ENCODE data around the gene LPP.
A peak's percentile ranks its signal among the peaks of the same experiment; 100 is the strongest.

Gene LPP

DNA sequence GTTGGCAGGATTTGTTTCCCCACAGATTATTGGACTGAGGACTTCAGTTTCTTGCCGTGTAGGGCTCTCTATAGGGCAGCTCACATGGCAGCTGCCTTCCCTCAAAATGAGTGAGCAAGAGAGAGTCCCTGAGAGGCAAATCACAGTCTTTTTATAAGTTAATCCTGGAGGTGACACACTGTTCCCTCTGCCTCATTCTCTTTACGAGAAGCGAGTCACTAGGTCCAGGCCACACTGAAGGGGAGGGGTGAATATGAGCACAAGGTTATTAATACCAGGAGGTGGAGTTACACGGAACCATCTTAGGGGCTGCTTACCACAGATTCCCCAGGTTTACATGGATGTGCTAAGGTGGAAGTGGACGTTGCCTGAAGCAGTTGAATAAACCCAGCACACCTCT lies 77.0 kb downstream of the LPP start:
- Mint-ChIP-seq H3K36me3 (ENCODE audit: insufficient read depth) (peaks cover 6% of the 10 kb centered on the region), H3K27me3 (no peaks in the 10 kb centered on the region), H3K27ac (no peak overlapping the region), H3K4me1 (ENCODE audit: low read depth in 2 of 2) (peaks cover 14 to 28% of the 10 kb centered on the region in 2 donors), H3K4me3 (no peak overlapping the region), H3K9me3 (no peaks in the 10 kb centered on the region)
- DNase-seq (no peak), ATAC-seq (replicated peaks) (no peak)

- no peak overlapping the region for H3K4me3 Mint-ChIP-seq
- no peak for ATAC-seq (replicated peaks)
- H3K36me3 Mint-ChIP-seq (ENCODE audit: insufficient read depth), result peaks cover 4% of the 10 kb centered on the region
- H3K27ac Mint-ChIP-seq, result no peak overlapping the region
- no peak for DNase-seq
- no peaks in the 10 kb centered on the region for H3K9me3 Mint-ChIP-seq
- H3K27me3 Mint-ChIP-seq, result no peaks in the 10 kb centered on the region
- H3K4me1 Mint-ChIP-seq (ENCODE audit: low read depth in 2 of 2), result peaks cover 14 to 31% of the 10 kb centered on the region in 2 donors
Observed at GRCh38 chr3:188231456-188231855, 77.5 kb downstream of the LPP start.

- ATAC-seq (replicated peaks) (no peak), DNase-seq (no peak)
- H3K27ac Mint-ChIP-seq, result no peak overlapping the region
- no peak overlapping the region for H3K4me3 Mint-ChIP-seq
- H3K27me3 Mint-ChIP-seq, result no peaks in the 10 kb centered on the region
- H3K9me3 Mint-ChIP-seq, result no peaks in the 10 kb centered on the region
- peaks cover 4% of the 10 kb centered on the region for H3K36me3 Mint-ChIP-seq (ENCODE audit: insufficient read depth)
- H3K4me1 Mint-ChIP-seq (ENCODE audit: low read depth in 2 of 2), result peaks cover 14 to 32% of the 10 kb centered on the region in 2 donors
Observed at GRCh38 chr3:188232656-188233055, 78.7 kb downstream of the LPP start.

- ATAC-seq (replicated peaks) (no peak), DNase-seq (no peak)
- Mint-ChIP-seq H3K4me1 (ENCODE audit: low read depth in 2 of 2) (peaks cover 16 to 34% of the 10 kb centered on the region in 2 donors), H3K9me3 (no peaks in the 10 kb centered on the region), H3K27me3 (no peaks in the 10 kb centered on the region), H3K4me3 (no peak overlapping the region), H3K36me3 (ENCODE audit: insufficient read depth) (peaks cover 4% of the 10 kb centered on the region), H3K27ac (no peak overlapping the region)
Observed at GRCh38 chr3:188233320-188233719, 79.4 kb downstream of the LPP start.

DNA sequence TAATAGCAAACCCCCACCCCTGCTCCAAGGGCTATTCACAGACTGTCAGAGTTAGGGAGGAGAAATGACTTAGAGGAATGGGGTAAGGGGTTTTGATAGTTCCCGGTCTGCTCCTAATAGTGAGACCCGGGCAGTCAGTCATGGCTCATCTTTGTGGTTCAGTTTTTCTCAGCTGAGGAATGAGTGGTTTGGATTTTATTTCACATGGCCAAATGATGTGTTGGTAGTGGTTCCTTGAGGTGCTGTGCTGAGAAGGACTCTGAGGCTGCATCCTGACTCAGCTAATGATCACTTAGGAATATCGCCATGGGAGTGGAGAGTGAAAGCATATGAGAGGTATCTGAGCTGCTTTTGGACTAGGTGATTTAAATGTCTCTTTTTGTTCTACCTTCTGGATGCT lies 80.2 kb downstream of the LPP start:
- no peaks in the 10 kb centered on the region for H3K27me3 Mint-ChIP-seq
- H3K4me1 Mint-ChIP-seq (ENCODE audit: low read depth in 2 of 2), result peaks cover 16 to 34% of the 10 kb centered on the region in 2 donors
- no peak for ATAC-seq (replicated peaks)
- DNase-seq, result no peak
- no peaks in the 10 kb centered on the region for H3K9me3 Mint-ChIP-seq
- H3K36me3 Mint-ChIP-seq (ENCODE audit: insufficient read depth), result peaks cover 4% of the 10 kb centered on the region
- H3K27ac Mint-ChIP-seq, result no peak overlapping the region
- H3K4me3 Mint-ChIP-seq, result no peak overlapping the region

GRCh38 chr3:188236271-188236670 lies 82.3 kb downstream of the LPP start:
- peaks cover 16 to 35% of the 10 kb centered on the region in 2 donors for H3K4me1 Mint-ChIP-seq (ENCODE audit: low read depth in 2 of 2)
- no peaks in the 10 kb centered on the region for H3K9me3 Mint-ChIP-seq
- no peaks in the 10 kb centered on the region for H3K27me3 Mint-ChIP-seq
- ATAC-seq (replicated peaks) (no peak), DNase-seq (no peak)
- no peaks in the 10 kb centered on the region for H3K36me3 Mint-ChIP-seq (ENCODE audit: insufficient read depth)
- no peak overlapping the region for H3K4me3 Mint-ChIP-seq
- no peak overlapping the region for H3K27ac Mint-ChIP-seq

DNA sequence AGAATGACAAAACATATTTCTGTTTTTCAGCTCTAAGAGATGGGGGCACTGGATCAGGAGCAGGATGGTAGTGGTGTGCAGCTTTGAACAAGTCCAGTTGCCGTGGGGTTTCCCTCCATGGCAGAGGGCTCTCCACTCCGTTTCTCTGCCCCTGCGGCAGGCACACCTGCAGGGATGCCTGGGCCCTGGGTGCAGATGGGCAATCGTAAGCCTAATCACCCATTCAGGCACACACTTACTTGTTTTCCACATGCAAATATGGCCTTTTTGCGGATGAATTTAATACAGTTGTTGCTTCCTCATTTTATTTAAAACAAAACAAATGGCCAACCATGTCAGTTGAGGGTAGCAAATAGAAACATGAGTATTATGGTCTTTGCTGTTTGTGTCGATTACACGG lies 85.1 kb downstream of the LPP start:
- Mint-ChIP-seq H3K4me3 (no peak overlapping the region), H3K27ac (no peak overlapping the region), H3K27me3 (no peaks in the 10 kb centered on the region), H3K36me3 (ENCODE audit: insufficient read depth) (no peaks in the 10 kb centered on the region), H3K4me1 (ENCODE audit: low read depth in 2 of 2) (peaks cover 10 to 36% of the 10 kb centered on the region in 2 donors), H3K9me3 (no peaks in the 10 kb centered on the region)
- no peak for ATAC-seq (replicated peaks)
- no peak for DNase-seq

- ATAC-seq (replicated peaks), result no peak
- Mint-ChIP-seq H3K4me3 (no peak overlapping the region), H3K36me3 (ENCODE audit: insufficient read depth) (no peaks in the 10 kb centered on the region), H3K4me1 (ENCODE audit: low read depth in 2 of 2) (peaks cover 11 to 36% of the 10 kb centered on the region in 2 donors), H3K27me3 (no peaks in the 10 kb centered on the region), H3K27ac (no peak overlapping the region), H3K9me3 (no peaks in the 10 kb centered on the region)
- no peak for DNase-seq
Observed at GRCh38 chr3:188239577-188239976, 85.6 kb downstream of the LPP start.

DNA sequence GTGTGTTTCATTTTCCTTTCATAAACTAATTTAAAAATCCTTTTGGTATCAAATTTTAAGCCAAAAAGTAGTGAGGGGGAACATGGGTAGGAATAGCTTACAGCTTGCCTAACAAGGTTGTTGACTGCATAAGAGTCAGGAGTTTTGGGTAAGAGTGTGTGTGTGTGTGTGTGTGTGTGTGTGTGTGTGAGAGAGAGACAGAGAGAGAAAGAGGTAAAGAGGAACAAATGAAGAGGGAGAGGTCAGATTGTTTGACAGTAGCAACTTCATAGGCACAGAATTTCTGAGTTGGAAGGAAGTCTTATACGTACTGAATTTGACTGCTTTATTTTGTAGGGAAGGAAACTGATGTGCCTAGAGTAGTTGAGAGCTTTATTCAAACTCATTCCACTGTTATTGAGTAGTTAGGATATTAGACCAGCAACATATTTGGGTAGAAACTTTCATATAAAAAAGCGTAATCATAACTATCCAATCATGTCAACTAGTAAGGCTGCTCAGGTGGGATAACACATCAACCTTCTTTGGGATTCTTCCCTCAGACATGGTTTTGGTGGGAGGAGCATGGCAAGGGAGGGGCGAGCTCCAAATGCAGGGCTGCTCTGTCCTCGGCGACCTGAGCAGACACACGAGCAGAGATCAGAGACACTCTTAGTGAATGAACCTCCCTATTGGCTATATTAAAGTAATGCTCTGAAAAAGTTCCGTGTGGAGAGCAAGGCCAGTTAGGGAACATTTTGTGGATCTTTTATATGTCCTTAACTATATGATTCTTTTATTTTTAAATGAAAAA lies 86.4 kb downstream of the LPP start:
- Mint-ChIP-seq H3K27me3 (no peaks in the 10 kb centered on the region), H3K4me3 (no peak overlapping the region), H3K9me3 (no peaks in the 10 kb centered on the region), H3K36me3 (ENCODE audit: insufficient read depth) (no peaks in the 10 kb centered on the region), H3K4me1 (ENCODE audit: low read depth in 2 of 2) (peaks cover 10 to 36% of the 10 kb centered on the region in 2 donors), H3K27ac (no peak overlapping the region)
- DNase-seq (no peak), ATAC-seq (replicated peaks) (no peak)

- Mint-ChIP-seq H3K9me3 (no peaks in the 10 kb centered on the region), H3K36me3 (ENCODE audit: insufficient read depth) (no peaks in the 10 kb centered on the region), H3K27ac (no peak overlapping the region), H3K4me3 (no peak overlapping the region), H3K27me3 (no peaks in the 10 kb centered on the region), H3K4me1 (ENCODE audit: low read depth in 2 of 2) (peaks cover 14 to 43% of the 10 kb centered on the region in 2 donors)
- DNase-seq, result no peak
- no peak for ATAC-seq (replicated peaks)
Observed at GRCh38 chr3:188241072-188241471, 87.1 kb downstream of the LPP start.

DNA sequence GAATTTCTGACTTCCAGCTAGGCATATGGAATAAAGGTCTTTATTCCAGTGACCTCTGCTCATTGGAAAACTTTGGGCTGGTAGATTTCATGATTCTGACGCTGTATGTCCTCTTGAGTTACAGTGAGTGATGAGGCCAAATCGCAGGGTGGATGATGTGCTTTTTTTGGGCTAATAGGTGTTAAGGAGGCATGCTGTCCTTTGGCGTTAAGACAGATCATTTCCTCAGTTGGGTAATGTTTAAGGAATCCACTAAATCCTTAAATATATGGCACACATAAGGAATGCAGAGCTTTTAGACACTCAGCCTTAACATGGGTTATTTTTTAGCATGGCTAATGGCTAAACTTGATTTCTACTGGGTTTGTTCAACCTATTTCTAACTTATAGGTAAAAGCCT lies 87.9 kb downstream of the LPP start:
- Mint-ChIP-seq H3K27me3 (no peaks in the 10 kb centered on the region), H3K4me3 (no peak overlapping the region), H3K4me1 (ENCODE audit: low read depth in 2 of 2) (peaks cover 14 to 40% of the 10 kb centered on the region in 2 donors), H3K27ac (peak overlapping the region in 1 of 2 donors; percentile 76), H3K9me3 (no peaks in the 10 kb centered on the region), H3K36me3 (ENCODE audit: insufficient read depth) (no peaks in the 10 kb centered on the region)
- ATAC-seq (replicated peaks), result no peak
- DNase-seq, result no peak

DNA sequence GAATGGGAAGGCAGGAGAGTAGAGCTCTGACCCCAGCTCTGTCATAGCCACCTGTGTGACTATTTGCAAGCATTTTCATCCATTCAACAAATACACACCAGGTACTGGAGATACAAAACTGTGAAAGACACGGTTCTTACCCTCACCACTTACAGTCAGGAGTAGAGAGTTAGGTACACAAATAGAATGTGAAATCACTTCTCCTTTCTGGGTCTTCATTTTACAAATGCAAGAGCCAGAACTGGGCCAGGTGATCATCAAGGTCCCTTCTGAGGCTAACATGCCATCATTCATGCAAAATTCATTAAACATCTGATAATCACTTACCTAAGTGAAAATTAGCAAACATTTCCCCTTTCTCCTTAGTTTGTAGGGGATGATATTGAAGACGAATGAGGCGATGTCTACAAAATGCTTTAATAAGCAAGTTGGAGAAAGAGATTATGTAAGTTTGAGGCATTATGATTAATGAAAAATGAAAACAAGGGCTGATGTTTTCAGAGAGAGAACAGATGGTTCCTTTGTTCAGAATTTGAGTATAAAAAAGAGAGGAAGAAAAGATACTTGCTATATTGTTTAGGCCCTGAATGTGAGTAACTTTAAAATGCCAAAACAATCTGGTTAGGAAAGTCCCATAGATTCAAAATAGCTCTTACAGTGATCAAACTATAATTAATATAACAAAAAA lies 88.6 kb downstream of the LPP start:
- Mint-ChIP-seq H3K36me3 (ENCODE audit: insufficient read depth) (no peaks in the 10 kb centered on the region), H3K27ac (peak overlapping the region; percentile 12 to 76), H3K4me3 (no peak overlapping the region), H3K4me1 (ENCODE audit: low read depth in 2 of 2) (peaks cover 14 to 33% of the 10 kb centered on the region in 2 donors), H3K27me3 (no peaks in the 10 kb centered on the region), H3K9me3 (no peaks in the 10 kb centered on the region)
- ATAC-seq (replicated peaks) (no peak), DNase-seq (no peak)

- Mint-ChIP-seq H3K27me3 (no peaks in the 10 kb centered on the region), H3K27ac (peak overlapping the region; percentile 12 to 76), H3K4me1 (ENCODE audit: low read depth in 2 of 2) (peaks cover 11 to 28% of the 10 kb centered on the region in 2 donors), H3K4me3 (no peak overlapping the region), H3K36me3 (ENCODE audit: insufficient read depth) (no peaks in the 10 kb centered on the region), H3K9me3 (no peaks in the 10 kb centered on the region)
- DNase-seq, result no peak
- ATAC-seq (replicated peaks), result no peak
Observed at GRCh38 chr3:188243124-188243795, 89.3 kb downstream of the LPP start.
